BE2C (cell line): ENCODE data around the gene ADAMTSL3.

Experiments used
- DNase-seq: peaks from one replicate; pipeline ENCODE4 v3.0.0-alpha.2; 2020
- H3K27me3 ChIP-seq: fragments of 250-450 bp; sonication (Bioruptor Pico); 2 replicates; pipeline ENCODE4 v1.5.1; 2020; ENCODE audit warnings: mild to moderate bottlenecking
- H3K36me3 ChIP-seq: fragments of 250-450 bp; sonication (Bioruptor Pico); 2 replicates; pipeline ENCODE4 v1.5.1; 2020; ENCODE audit warnings: mild to moderate bottlenecking
- H3K4me1 ChIP-seq: fragments of 250-450 bp; sonication (Bioruptor Pico); 2 replicates; pipeline ENCODE4 v1.5.1; 2020
- H3K4me3 ChIP-seq: 2 replicates; pipeline ENCODE4 v1.5.1; 2011; ENCODE audit warnings: low read depth, low read length
- H3K9me3 ChIP-seq: fragments of 250-450 bp; sonication (Bioruptor Pico); 2 replicates; pipeline ENCODE4 v1.5.1; 2020
- CTCF ChIP-seq: IDR thresholded peaks from 2 replicates; pipeline ENCODE4 v1.5.1; 2012; ENCODE audit warnings: mild to moderate bottlenecking, low read depth, low read length

ADAMTSL3 gene

DNA sequence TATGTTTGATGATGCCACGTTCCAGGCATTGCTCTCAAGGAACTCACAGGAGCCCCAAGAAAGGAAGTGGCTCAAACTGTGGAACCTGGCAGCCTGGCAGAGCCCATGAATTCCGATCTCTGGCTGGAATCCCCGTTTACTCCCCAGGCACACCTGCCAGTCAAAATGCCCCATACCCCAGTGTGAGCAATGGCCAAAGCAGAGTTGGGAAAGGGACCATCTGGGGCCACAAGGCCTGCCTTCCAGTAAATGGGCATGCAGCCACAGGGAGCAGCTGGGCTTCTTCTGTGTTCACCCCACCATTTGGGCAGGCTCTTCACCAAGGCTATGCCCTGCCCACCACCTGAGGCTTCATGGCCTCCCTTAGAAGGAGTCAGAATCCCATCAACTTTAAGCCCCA, 324.7 kb downstream of the ADAMTSL3 start:
- no peak overlapping the region for H3K4me3 ChIP-seq
- no peak for TF ChIP-seq CTCF
- no peaks in the 10 kb centered on the region for H3K9me3 ChIP-seq
- H3K36me3 ChIP-seq: no peaks in the 10 kb centered on the region
- H3K4me1 ChIP-seq: no peaks in the 10 kb centered on the region
- H3K27me3 ChIP-seq: no peaks in the 10 kb centered on the region; the same call in 1 of the 2 replicates
- no peak for DNase-seq

DNA sequence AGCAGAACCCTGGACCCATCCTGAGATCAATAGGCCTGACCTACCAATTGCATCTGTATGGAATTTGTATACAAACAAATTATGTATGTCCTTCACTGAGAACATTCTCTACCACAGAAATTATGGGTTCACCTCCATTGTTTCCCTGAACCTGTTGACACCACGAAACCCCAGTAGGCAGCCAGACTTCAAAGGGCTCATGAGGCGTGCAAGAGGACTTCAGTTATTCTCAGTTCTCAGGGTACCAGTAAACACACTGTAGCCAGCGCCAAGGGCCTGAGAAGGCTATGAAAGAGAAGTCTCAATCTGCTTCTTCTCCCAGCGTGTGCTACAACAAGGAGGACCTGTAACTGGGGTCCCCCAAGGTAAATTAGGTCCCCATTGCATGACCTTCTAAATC, 326.7 kb downstream of the ADAMTSL3 start:
- Histone ChIP-seq H3K27me3 (no peaks in the 10 kb centered on the region; the same call in 1 of the 2 replicates), H3K9me3 (no peaks in the 10 kb centered on the region), H3K4me1 (no peaks in the 10 kb centered on the region), H3K36me3 (no peaks in the 10 kb centered on the region), H3K4me3 (no peak overlapping the region)
- TF ChIP-seq CTCF: no peak
- no peak for DNase-seq

DNA sequence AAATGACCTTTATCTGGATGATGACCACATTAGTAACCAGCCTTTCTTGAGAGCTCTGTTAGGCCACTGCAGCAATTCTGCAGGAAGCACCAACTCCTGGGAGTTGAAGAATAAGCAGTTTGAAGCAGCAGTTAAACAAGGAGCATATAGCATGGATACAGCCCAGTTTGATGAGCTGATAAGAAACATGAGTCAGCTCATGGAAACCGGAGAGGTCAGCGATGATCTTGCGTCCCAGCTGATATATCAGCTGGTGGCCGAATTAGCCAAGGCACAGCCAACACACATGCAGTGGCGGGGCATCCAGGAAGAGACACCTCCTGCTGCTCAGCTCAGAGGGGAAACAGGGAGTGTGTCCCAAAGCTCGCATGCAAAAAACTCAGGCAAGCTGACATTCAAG, 328.8 kb downstream of the ADAMTSL3 start:
- Histone ChIP-seq H3K4me3 (no peak overlapping the region), H3K9me3 (no peaks in the 10 kb centered on the region), H3K4me1 (no peaks in the 10 kb centered on the region), H3K27me3 (no peaks in the 10 kb centered on the region; the same call in 1 of the 2 replicates), H3K36me3 (no peaks in the 10 kb centered on the region)
- TF ChIP-seq CTCF: no peak
- DNase-seq: no peak

DNA sequence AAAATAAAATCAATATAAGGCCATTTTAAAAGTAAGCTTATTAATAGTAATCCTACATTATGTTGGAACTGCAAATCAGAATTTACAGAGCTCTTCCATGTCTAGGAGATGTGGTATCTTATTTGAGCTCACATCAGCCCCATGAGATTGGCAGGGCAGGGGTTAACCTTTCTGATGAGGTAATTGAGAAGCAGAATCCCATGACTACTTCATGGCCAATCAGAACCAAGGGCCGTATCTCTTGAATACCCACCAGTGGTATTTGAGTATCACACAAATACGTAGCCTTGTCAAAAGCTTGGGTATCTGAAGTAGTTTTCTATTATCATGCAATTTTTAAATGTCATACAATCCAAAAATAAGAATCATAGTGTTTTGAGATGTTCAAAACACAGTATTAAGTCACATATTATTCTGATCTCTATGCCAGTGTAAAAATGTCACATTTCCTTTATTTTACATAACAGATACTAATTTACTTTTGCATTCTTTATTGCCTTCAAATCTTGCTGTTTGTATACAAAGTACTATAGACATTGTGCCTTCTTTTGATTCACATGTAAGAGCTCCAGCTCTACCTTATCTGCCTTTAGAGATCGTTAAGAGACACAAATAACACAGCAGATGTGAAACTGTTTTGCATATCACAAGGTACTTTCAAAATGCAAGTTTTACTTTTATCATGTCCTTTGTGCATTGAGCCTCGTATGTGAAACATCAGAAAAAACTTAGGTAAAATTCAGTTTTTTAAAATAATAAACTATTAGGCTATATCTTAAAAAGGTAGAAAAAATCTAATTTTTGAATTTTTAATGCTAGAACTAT, 329.9 kb downstream of the ADAMTSL3 start:
- no peak overlapping the region for H3K4me3 ChIP-seq
- no peak for TF ChIP-seq CTCF
- no peaks in the 10 kb centered on the region for H3K4me1 ChIP-seq
- no peaks in the 10 kb centered on the region for H3K36me3 ChIP-seq
- H3K9me3 ChIP-seq: no peaks in the 10 kb centered on the region
- no peak for DNase-seq
- no peaks in the 10 kb centered on the region; the same call in 1 of the 2 replicates for H3K27me3 ChIP-seq

- Histone ChIP-seq H3K36me3 (no peaks in the 10 kb centered on the region), H3K4me1 (no peaks in the 10 kb centered on the region), H3K4me3 (no peak overlapping the region), H3K27me3 (no peaks in the 10 kb centered on the region; the same call in 1 of the 2 replicates), H3K9me3 (no peaks in the 10 kb centered on the region)
- no peak for TF ChIP-seq CTCF
- no peak for DNase-seq
These were observed 330.7 kb downstream of the ADAMTSL3 start for GRCh38 chr15:83984601-83985000.

- H3K4me1 ChIP-seq: no peaks in the 10 kb centered on the region
- no peak for DNase-seq
- TF ChIP-seq CTCF: no peak
- H3K27me3 ChIP-seq: no peaks in the 10 kb centered on the region
- no peaks in the 10 kb centered on the region for H3K36me3 ChIP-seq
- H3K4me3 ChIP-seq: no peak overlapping the region
- no peaks in the 10 kb centered on the region for H3K9me3 ChIP-seq
These were observed 337.2 kb downstream of the ADAMTSL3 start for GRCh38 chr15:83991163-83991562.
